ENCODE data around the gene CUEDC2. TPM values are rescaled to one million over a fixed set of nuclear protein-coding genes. Genes with fewer than 3 reads are reported as not detected.

CUEDC2 gene
- total and polyA plus RNA-seq, 8 donors, result 47.0 to 81.0 (median 71.7) TPM

DNA sequence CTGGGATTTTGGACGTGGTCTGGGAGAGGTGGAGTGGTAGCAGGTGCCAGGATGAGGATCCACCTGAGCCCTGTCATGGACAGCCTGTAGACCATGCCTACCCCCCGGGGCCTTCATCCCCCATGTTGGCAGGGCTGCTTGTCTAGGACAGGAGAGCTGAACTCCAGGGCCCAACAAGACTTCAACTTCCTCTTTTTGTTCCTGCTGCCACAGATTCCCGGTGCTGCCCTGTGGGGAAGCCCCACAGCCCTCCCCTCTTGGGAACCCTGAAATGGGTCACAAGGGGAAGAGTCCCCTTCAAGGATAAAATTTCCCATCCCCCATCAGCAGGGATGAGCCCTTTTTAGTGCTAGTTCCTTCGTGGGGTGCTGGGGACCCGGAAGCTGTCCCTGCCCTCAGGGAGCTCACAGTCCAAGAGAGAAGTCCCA lies 1.3 kb upstream of the CUEDC2 start:
- ATAC-seq, result no peak
- Histone ChIP-seq H3K9me3 (no peaks in the 10 kb centered on the region), H3K27me3 (no peaks in the 10 kb centered on the region), H3K4me1 (peaks cover 13 to 55% of the 10 kb centered on the region in 2 donors), H3K4me3 (peak overlapping the region in 1 of 2 donors; percentile 88), H3K36me3 (no peaks in the 10 kb centered on the region), H3K27ac (peak overlapping the region in 1 of 2 donors; percentile 84)
- DNase-seq, result peak in 2 of 4 donors; percentile 55 to 75
- intact Hi-C loops (cut with DNase I), result loop anchor here in 1 of 2 donors (5.0 kb wide), 1 partner anchor 44 kb away; no protein-coding TSS in a partner anchor
- TF ChIP-seq, protein P1, sequence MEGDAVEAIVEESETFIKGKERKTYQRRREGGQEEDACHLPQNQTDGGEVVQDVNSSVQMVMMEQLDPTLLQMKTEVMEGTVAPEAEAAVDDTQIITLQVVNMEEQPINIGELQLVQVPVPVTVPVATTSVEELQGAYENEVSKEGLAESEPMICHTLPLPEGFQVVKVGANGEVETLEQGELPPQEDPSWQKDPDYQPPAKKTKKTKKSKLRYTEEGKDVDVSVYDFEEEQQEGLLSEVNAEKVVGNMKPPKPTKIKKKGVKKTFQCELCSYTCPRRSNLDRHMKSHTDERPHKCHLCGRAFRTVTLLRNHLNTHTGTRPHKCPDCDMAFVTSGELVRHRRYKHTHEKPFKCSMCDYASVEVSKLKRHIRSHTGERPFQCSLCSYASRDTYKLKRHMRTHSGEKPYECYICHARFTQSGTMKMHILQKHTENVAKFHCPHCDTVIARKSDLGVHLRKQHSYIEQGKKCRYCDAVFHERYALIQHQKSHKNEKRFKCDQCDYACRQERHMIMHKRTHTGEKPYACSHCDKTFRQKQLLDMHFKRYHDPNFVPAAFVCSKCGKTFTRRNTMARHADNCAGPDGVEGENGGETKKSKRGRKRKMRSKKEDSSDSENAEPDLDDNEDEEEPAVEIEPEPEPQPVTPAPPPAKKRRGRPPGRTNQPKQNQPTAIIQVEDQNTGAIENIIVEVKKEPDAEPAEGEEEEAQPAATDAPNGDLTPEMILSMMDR (IDR thresholded peaks at IDR 0.05), result no peak

DNA sequence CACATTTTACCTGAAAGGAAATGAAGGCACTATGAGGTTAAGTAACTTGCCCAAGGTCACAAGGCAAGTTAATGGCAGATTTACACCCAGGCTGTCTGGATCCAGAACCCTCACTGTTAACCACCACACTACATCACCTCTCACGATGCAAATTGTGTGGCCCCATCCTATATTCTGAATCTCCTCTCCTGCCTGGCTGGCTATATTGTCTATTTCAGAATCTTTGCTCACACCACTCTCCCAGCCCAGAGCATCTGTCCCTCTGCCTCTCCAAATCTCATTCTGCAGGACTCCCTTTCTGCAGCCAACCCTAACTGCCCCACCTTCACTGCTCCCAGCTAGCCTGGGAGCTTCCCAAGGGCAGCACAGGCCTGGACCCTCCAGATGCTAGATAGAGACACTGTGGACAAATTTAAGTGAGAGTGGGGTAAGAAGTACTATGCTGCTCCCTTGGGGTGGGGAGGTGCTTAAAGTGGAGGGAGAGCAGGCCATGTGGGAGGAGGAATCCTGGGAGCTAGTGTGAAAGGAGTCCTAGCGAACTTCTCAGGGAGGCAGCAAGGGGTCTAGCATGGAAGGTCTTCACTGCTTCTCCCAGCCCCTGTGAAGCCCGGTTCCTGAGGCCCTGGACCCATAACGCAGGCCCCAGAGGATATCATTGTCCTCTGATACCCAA lies 786 bp downstream of the CUEDC2 start:
- H3K4me3 ChIP-seq, result peak overlapping the region; percentile 88
- ATAC-seq (peak; percentile 1), DNase-seq (no peak)
- intact Hi-C loops (cut with DNase I), result loop anchor here in 1 of 2 donors (5.0 kb wide), 1 partner anchor 46 kb away; no protein-coding TSS in a partner anchor
- H3K9me3 ChIP-seq, result no peaks in the 10 kb centered on the region
- H3K36me3 ChIP-seq, result no peaks in the 10 kb centered on the region
- H3K27ac ChIP-seq, result peak overlapping the region; percentile 69 to 84
- no peaks in the 10 kb centered on the region for H3K27me3 ChIP-seq
- H3K4me1 ChIP-seq, result peaks cover 13 to 42% of the 10 kb centered on the region in 2 donors
- TF ChIP-seq, protein P1 (IDR thresholded peaks at IDR 0.05), result no peak

DNA sequence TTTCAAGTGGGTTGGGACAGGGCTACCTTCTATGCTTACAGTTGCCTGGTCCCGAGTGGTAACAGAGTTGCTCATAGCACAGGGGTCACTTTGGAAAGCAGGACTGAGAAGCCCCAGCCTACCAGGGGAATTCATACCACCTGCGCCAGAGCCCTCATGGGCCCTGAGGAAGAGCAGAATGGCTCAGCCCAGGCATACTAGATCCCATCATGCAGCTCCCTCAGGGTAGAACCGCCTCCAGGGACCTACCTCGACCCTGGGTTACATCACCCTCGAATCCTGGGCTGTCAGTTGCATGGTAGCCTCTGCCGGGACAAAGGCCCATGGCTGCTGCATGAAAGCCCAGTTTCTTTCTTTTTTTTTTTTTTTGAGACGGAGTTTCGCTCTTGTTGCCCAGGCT lies 2.9 kb downstream of the CUEDC2 start:
- Histone ChIP-seq H3K4me3 (no peak overlapping the region), H3K4me1 (peaks cover 6 to 28% of the 10 kb centered on the region in 2 donors), H3K36me3 (peaks cover 0 to 6% of the 10 kb centered on the region in 2 donors), H3K9me3 (no peaks in the 10 kb centered on the region), H3K27me3 (no peaks in the 10 kb centered on the region), H3K27ac (no peak overlapping the region)
- TF ChIP-seq, protein P1 (IDR thresholded peaks at IDR 0.05), result no peak
- DNase-seq (no peak), ATAC-seq (no peak)
- intact Hi-C loops (cut with DNase I), result no loop called here

DNA sequence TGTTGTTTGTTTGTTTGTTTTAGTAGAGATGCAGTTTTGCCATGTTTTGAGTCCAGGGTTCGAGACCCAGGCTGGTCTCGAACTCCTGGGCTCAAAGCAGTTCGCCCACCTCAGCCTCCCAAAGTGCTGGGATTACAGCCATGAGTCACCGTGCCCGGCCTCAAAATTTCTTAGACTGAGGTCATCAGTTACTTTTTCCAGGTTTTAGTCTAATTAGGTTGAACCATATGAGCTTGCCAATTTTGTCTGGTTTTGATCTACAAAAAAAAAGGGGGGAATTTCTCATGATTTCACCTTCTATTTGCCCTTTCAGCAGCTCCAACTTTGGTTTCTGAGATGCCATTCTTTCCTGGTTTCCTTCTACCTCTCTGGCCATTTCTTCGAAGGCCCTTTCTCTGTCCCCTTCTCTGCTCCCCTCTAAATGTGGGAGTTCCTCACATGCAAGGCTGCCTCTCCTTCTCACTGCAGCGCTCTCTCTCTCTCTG lies 5.5 kb downstream of the CUEDC2 start:
- H3K9me3 ChIP-seq, result no peaks in the 10 kb centered on the region

DNA sequence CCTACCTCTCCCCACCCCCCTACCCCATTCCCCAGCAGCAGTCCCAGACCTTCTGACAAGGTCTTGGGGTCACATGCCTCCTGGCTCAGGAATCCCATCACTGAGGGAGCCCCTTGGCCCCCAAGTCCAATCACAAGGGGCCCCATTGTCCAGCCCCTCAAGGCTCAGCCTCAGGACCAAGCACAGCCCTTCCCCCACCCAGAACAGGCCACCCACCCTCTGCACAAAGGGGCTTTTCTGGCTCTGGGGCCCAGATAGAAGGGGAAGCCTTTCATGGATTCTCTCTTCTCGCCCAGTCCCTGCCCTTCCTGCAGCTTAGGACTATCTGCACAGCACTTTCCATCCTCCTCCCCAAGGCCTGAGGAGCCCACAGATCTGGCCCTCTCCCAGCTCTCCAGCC lies 6.9 kb downstream of the CUEDC2 start:
- no peak overlapping the region for H3K4me3 ChIP-seq
- no peak for DNase-seq
- TF ChIP-seq, protein P1 (IDR thresholded peaks at IDR 0.05), result no peak
- H3K36me3 ChIP-seq, result peaks cover 0 to 21% of the 10 kb centered on the region in 2 donors
- peaks cover 8 to 22% of the 10 kb centered on the region in 2 donors for H3K4me1 ChIP-seq
- no peaks in the 10 kb centered on the region for H3K27me3 ChIP-seq
- intact Hi-C loops (cut with DNase I), result no loop called here
- H3K9me3 ChIP-seq, result no peaks in the 10 kb centered on the region
- no peak for ATAC-seq
- no peak overlapping the region for H3K27ac ChIP-seq

More for the DNA sequence above, 5.5 kb downstream of the CUEDC2 start:
- intact Hi-C loops (cut with DNase I), result no loop called here
- TF ChIP-seq, protein P1 (IDR thresholded peaks at IDR 0.05), result no peak
- no peak for ATAC-seq
- peaks cover 12 to 30% of the 10 kb centered on the region in 2 donors for H3K4me1 ChIP-seq
- no peaks in the 10 kb centered on the region for H3K27me3 ChIP-seq
- peaks cover 0 to 21% of the 10 kb centered on the region in 2 donors for H3K36me3 ChIP-seq
- no peak overlapping the region for H3K4me3 ChIP-seq
- no peak for DNase-seq
- no peak overlapping the region for H3K27ac ChIP-seq
